CD8-positive, alpha-beta memory T cell (primary cell): Measurements from ENCODE around the gene LTBP1. TPM values are rescaled to one million over a fixed set of nuclear protein-coding genes. Genes with fewer than 3 reads are reported as not detected.

Source experiments
- CTCF ChIA-PET: fragments of 350-600 bp; sonication (Branson Sonifier 250); formaldehyde crosslinking; loops from one replicate; lab custom pipeline; 2021; ENCODE audit warnings: antibody characterized with exemption; lab: Charles Lee
- POLR2A ChIA-PET: fragments of 350-600 bp; sonication (Branson Sonifier 250); formaldehyde crosslinking; loops from one replicate; lab custom pipeline; 2021; ENCODE audit warnings: antibody characterized with exemption; lab: Charles Lee
- DNase-seq, 5 donors: peaks; one replicate each; pipeline versions ENCODE4 v3.0.0 to v3.0.0-alpha.2; 2020 to 2022; ENCODE audit warnings: mixed read lengths in 1 of 5
- H3K27ac ChIP-seq: one replicate; pipeline ENCODE4 v1.7.0; 2013; ENCODE audit warnings: low read depth, mild to moderate bottlenecking, low read length, moderate library complexity
- H3K27me3 ChIP-seq: 2 replicates; pipeline ENCODE4 v1.7.0; 2013; ENCODE audit warnings: low read length, mild to moderate bottlenecking; ENCODE audit not compliant: insufficient read depth, poor library complexity, severe bottlenecking
- H3K36me3 ChIP-seq: 2 replicates; pipeline ENCODE4 v1.7.0; 2013; ENCODE audit warnings: mild to moderate bottlenecking, low read length, moderate library complexity; ENCODE audit not compliant: insufficient read depth
- H3K4me1 ChIP-seq: 2 replicates; pipeline ENCODE4 v1.7.0; 2013; ENCODE audit warnings: mild to moderate bottlenecking, low read length, moderate library complexity; ENCODE audit not compliant: insufficient read depth
- H3K4me3 ChIP-seq: 2 replicates; pipeline ENCODE4 v1.7.0; 2013; ENCODE audit warnings: mild to moderate bottlenecking, low read length
- H3K9me3 ChIP-seq: 2 replicates; pipeline ENCODE4 v1.7.0; 2013; ENCODE audit warnings: mild to moderate bottlenecking, low read length
- H3K27ac Mint-ChIP-seq, 8 donors: one replicate each; pipeline ENCODE4 v1.8.0; 2020 to 2021; ENCODE audit warnings: mixed read lengths in 8 of 8, mild to moderate bottlenecking in 6 of 8, inconsistent platforms in 3 of 8, moderate library complexity in 3 of 8
- H3K27me3 Mint-ChIP-seq, 2 donors: one replicate each; pipeline ENCODE4 v1.8.0; 2020 to 2021; ENCODE audit warnings: mixed read lengths in 2 of 2, mild to moderate bottlenecking in 1 of 2, moderate library complexity in 1 of 2
- H3K36me3 Mint-ChIP-seq, 3 donors: one replicate each; pipeline ENCODE4 v1.8.0; 2020 to 2021; ENCODE audit warnings: mixed read lengths in 3 of 3, inconsistent platforms in 1 of 3, mild to moderate bottlenecking in 1 of 3
- H3K4me1 Mint-ChIP-seq, 3 donors: one replicate each; pipeline ENCODE4 v1.8.0; 2020 to 2021; ENCODE audit warnings: mixed read lengths in 3 of 3, inconsistent platforms in 1 of 3, mild to moderate bottlenecking in 1 of 3
- H3K4me3 Mint-ChIP-seq, 7 donors: one replicate each; pipeline ENCODE4 v1.8.0; 2020 to 2021; ENCODE audit warnings: mixed read lengths in 7 of 7, mild to moderate bottlenecking in 6 of 7, moderate library complexity in 4 of 7, inconsistent platforms in 2 of 7
- H3K9me3 Mint-ChIP-seq, 5 donors: one replicate each; pipeline ENCODE4 v1.8.0; 2020 to 2022; ENCODE audit warnings: mixed read lengths in 5 of 5, mild to moderate bottlenecking in 3 of 5, moderate library complexity in 2 of 5, inconsistent platforms in 1 of 5
- polyA plus RNA-seq: library from polyadenylated mRNA; unstranded; fragments of 300-500 nt; fragmentation: Illumina TruSeq; gene quantifications from one replicate; pipeline ENCODE4 v1.2.3, GENCODE V29; 2021
- total RNA-seq, 2 experiments: library from RNA; stranded (reverse); gene quantifications; one replicate each; pipeline ENCODE4 v1.2.3, GENCODE V29; 2021

The LTBP1 gene
- total and polyA plus RNA-seq, 3 experiments from 2014 or later: not detected

DNA sequence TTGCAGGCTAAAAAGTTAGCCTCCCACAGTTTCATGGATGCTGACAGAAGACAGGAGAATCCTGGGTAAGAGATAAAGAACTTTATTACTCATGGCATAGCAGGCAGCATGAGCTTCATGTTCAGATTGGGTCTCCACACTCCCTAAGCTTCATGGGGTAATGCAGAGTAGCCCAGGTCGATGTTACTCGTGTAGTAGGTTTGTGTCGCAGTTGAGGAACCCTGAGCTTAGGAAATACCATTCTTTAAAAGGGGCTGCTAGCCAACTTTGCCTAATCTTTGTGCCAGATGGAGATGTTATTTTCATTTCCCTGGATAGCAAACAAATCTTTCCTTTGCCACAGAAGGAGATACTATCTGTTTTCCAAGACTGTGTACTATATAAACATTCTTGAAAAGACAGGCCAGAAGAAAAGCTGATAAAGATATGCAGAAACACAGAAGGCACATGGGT, 117.6 kb downstream of the LTBP1 start:
- peaks cover 11 to 21% of the 10 kb centered on the region in 2 donors for H3K27me3 Mint-ChIP-seq
- DNase-seq: no peak
- POLR2A ChIA-PET: no interaction called here
- no peaks in the 10 kb centered on the region for H3K9me3 ChIP-seq
- H3K36me3 ChIP-seq: no peaks in the 10 kb centered on the region
- CTCF ChIA-PET: no interaction called here
- H3K36me3 Mint-ChIP-seq: no peaks in the 10 kb centered on the region
- H3K27ac Mint-ChIP-seq: no peak overlapping the region
- H3K4me1 Mint-ChIP-seq: peaks cover 0 to 8% (median 0%) of the 10 kb centered on the region in 3 donors
- no peaks in the 10 kb centered on the region for H3K27me3 ChIP-seq
- no peak overlapping the region for H3K4me3 ChIP-seq
- no peak overlapping the region for H3K27ac ChIP-seq
- no peak overlapping the region for H3K4me3 Mint-ChIP-seq
- H3K9me3 Mint-ChIP-seq: peaks cover 0 to 2% (median 0%) of the 10 kb centered on the region in 5 donors
- no peaks in the 10 kb centered on the region for H3K4me1 ChIP-seq

DNA sequence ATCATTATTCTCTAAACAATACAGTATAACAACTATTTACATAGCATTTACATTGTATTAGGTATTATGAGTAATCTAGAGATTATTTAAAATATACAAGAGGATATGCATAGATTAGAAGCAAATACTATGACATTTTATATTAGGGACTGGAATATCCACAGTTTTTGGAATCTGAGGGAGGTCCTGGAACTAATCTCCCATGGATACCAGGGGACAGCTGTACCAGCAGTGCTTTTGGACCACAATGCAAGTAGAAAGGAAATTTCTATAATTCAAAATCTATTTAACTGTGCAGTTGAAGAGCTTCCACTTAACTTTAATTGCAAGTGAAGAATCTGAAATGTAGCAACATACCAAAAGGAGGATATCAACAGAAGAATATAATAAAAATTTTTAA, 120.8 kb downstream of the LTBP1 start:
- H3K4me1 ChIP-seq: no peaks in the 10 kb centered on the region
- no peak overlapping the region for H3K27ac ChIP-seq
- Mint-ChIP-seq H3K9me3 (peaks cover 0 to 2% (median 0%) of the 10 kb centered on the region in 5 donors), H3K4me1 (peaks cover 0 to 8% (median 0%) of the 10 kb centered on the region in 3 donors), H3K27me3 (peaks cover 9 to 30% of the 10 kb centered on the region in 2 donors), H3K36me3 (no peaks in the 10 kb centered on the region), H3K27ac (no peak overlapping the region), H3K4me3 (no peak overlapping the region)
- POLR2A ChIA-PET: no interaction called here
- CTCF ChIA-PET: no interaction called here
- no peaks in the 10 kb centered on the region for H3K36me3 ChIP-seq
- H3K9me3 ChIP-seq: no peaks in the 10 kb centered on the region
- no peaks in the 10 kb centered on the region for H3K27me3 ChIP-seq
- H3K4me3 ChIP-seq: no peak overlapping the region
- no peak for DNase-seq

- Histone ChIP-seq H3K27ac (no peak overlapping the region), H3K4me1 (no peaks in the 10 kb centered on the region)
- CTCF ChIA-PET: no interaction called here
Measured at GRCh38 chr2:33068261-33068660, 121.5 kb downstream of the LTBP1 start.

DNA sequence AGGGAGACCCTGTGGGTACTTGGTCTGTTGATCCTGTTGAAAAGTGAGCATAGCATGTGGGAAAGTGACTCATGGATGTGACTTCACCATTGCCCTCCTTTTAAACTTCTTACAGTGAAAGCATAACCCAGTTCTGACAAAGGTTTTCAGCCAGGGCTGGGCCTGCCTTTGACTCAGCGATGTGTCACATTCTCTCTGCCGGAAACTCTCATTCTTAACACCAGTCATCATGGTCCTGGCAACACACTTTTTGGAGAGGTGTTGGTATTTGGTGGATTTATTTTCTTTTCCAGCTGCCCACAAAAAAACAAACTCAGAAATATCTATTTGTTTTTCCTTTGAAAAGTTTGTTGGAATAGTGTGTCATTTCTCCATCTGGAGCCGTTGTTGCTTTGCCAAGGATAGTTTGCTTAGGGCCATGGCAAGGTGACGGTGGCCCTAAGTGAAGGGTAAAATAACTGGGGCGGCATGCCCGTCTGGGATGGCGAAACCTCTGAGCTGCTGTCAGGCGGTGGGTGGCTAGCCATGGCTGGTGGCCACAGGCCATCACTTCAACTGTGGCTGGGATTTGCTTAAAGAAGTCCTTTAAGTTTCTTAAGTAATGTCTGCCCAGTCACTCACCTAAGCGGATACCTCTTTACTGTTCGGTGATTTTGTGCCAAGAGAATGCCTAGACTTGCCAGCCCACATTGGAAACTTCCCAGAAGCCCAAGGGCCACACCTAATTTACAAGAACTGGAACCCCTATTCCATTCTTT, 123.3 kb downstream of the LTBP1 start:
- H3K4me3 ChIP-seq: no peak overlapping the region
- peaks cover 8 to 29% of the 10 kb centered on the region in 2 donors for H3K27me3 Mint-ChIP-seq
- no peaks in the 10 kb centered on the region for H3K9me3 ChIP-seq
- CTCF ChIA-PET: no interaction called here
- DNase-seq: no peak
- H3K4me1 Mint-ChIP-seq: peaks cover 0 to 8% (median 0%) of the 10 kb centered on the region in 3 donors
- no peaks in the 10 kb centered on the region for H3K36me3 ChIP-seq
- no peaks in the 10 kb centered on the region for H3K36me3 Mint-ChIP-seq
- peaks cover 0 to 2% (median 0%) of the 10 kb centered on the region in 5 donors for H3K9me3 Mint-ChIP-seq
- POLR2A ChIA-PET: no interaction called here
- H3K27me3 ChIP-seq: no peaks in the 10 kb centered on the region
- H3K27ac Mint-ChIP-seq: no peak overlapping the region
- H3K4me1 ChIP-seq: no peaks in the 10 kb centered on the region
- H3K27ac ChIP-seq: no peak overlapping the region
- H3K4me3 Mint-ChIP-seq: no peak overlapping the region

More at GRCh38 chr2:33068261-33068660, 121.5 kb downstream of the LTBP1 start:
- Mint-ChIP-seq H3K27ac (no peak overlapping the region), H3K4me3 (no peak overlapping the region), H3K36me3 (no peaks in the 10 kb centered on the region), H3K27me3 (peaks cover 8 to 29% of the 10 kb centered on the region in 2 donors), H3K4me1 (peaks cover 0 to 8% (median 0%) of the 10 kb centered on the region in 3 donors), H3K9me3 (peaks cover 0 to 2% (median 0%) of the 10 kb centered on the region in 5 donors)
- Histone ChIP-seq H3K36me3 (no peaks in the 10 kb centered on the region), H3K9me3 (no peaks in the 10 kb centered on the region), H3K27me3 (no peaks in the 10 kb centered on the region), H3K4me3 (no peak overlapping the region)
- POLR2A ChIA-PET: no interaction called here
- no peak for DNase-seq

DNA sequence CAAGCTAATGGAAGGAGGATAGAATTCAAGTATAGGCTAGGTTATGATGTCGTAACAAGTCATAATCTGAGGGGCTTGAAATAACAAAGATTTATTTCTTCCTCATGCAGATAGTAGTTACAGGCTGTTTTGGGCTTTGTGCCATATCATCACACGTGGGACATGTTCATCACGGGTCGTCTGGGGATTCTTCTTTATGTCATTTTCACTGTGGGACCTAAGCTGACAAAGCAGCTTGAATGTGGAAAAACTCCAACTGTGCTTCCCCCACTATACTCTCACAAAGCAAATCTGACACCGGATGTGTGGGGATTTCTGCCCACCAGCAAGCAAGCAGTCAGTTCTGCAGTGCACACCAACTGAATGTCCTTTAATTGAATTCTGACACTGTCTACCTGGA, 124.8 kb downstream of the LTBP1 start:
- no peaks in the 10 kb centered on the region for H3K4me1 ChIP-seq
- Mint-ChIP-seq H3K4me1 (no peaks in the 10 kb centered on the region), H3K9me3 (no peaks in the 10 kb centered on the region), H3K27ac (no peak overlapping the region), H3K36me3 (no peaks in the 10 kb centered on the region), H3K4me3 (no peak overlapping the region), H3K27me3 (peaks cover 4 to 30% of the 10 kb centered on the region in 2 donors)
- DNase-seq: no peak
- no peak overlapping the region for H3K4me3 ChIP-seq
- H3K27me3 ChIP-seq: no peaks in the 10 kb centered on the region
- POLR2A ChIA-PET: no interaction called here
- CTCF ChIA-PET: no interaction called here
- H3K9me3 ChIP-seq: no peaks in the 10 kb centered on the region
- H3K27ac ChIP-seq: no peak overlapping the region
- no peaks in the 10 kb centered on the region for H3K36me3 ChIP-seq

- Histone ChIP-seq H3K27me3 (no peaks in the 10 kb centered on the region), H3K36me3 (no peaks in the 10 kb centered on the region), H3K27ac (no peak overlapping the region), H3K4me1 (no peaks in the 10 kb centered on the region), H3K4me3 (no peak overlapping the region), H3K9me3 (no peaks in the 10 kb centered on the region)
- Mint-ChIP-seq H3K27me3 (peaks cover 2 to 30% of the 10 kb centered on the region in 2 donors), H3K9me3 (no peaks in the 10 kb centered on the region), H3K27ac (no peak overlapping the region), H3K4me1 (peaks cover 0 to 2% (median 0%) of the 10 kb centered on the region in 3 donors), H3K36me3 (no peaks in the 10 kb centered on the region), H3K4me3 (no peak overlapping the region)
- POLR2A ChIA-PET: no interaction called here
- DNase-seq: no peak
- CTCF ChIA-PET: no interaction called here
Measured at GRCh38 chr2:33072614-33073013, 125.9 kb downstream of the LTBP1 start.

DNA sequence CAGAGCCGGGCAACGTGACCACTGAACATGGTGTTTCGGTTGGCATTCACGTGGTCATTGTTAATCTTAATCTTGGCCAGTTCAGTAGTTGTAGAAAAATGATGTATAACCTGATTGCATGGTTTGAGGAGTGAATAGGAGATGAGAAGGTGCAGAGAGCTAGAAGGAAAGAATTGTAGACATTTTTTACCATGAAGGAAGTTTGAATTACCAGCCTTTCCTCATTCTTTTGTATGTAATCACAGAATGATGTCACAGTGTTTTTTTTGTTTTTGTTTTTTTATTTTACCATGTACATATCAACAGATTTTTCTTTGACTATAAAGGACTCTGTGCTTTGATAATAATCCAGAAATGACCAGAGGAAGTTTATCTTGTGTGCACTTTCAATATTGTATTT, 126.3 kb downstream of the LTBP1 start:
- Mint-ChIP-seq H3K27me3 (peaks cover 2 to 30% of the 10 kb centered on the region in 2 donors), H3K36me3 (no peaks in the 10 kb centered on the region)
- H3K4me1 ChIP-seq: no peaks in the 10 kb centered on the region

DNA sequence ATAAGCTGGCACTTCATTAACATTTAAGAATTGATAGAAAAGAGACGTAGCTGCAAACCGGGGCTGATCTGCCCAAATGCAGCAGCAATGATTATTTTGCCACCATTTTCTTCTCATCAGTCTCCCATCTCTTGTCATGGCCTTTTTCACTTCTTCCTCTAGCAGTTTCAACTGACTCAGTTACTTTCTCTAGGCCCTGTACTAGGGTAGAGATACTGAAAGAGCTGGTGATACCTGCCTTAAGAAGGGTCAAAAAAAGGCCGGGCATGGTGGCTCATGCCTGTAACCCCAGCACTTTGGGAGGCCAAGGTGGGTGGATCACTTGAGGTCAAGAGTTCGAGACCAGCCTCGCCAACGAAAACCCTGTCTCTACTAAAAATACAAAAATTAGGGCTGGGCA, 127.4 kb downstream of the LTBP1 start:
- Mint-ChIP-seq H3K9me3 (no peaks in the 10 kb centered on the region), H3K27ac (no peak overlapping the region), H3K36me3 (no peaks in the 10 kb centered on the region), H3K27me3 (peaks cover 1 to 20% of the 10 kb centered on the region in 2 donors), H3K4me1 (peaks cover 0 to 8% (median 0%) of the 10 kb centered on the region in 3 donors), H3K4me3 (no peak overlapping the region)
- no peak overlapping the region for H3K4me3 ChIP-seq
- no peak overlapping the region for H3K27ac ChIP-seq
- ChIA-PET CTCF (no interaction called here), POLR2A (no interaction called here)
- H3K27me3 ChIP-seq: no peaks in the 10 kb centered on the region
- no peak for DNase-seq
- H3K9me3 ChIP-seq: no peaks in the 10 kb centered on the region
- no peaks in the 10 kb centered on the region for H3K36me3 ChIP-seq
- H3K4me1 ChIP-seq: no peaks in the 10 kb centered on the region

More for the DNA sequence above, 126.3 kb downstream of the LTBP1 start:
- H3K4me3 ChIP-seq: no peak overlapping the region
- peaks cover 0 to 6% (median 0%) of the 10 kb centered on the region in 3 donors for H3K4me1 Mint-ChIP-seq
- no peaks in the 10 kb centered on the region for H3K9me3 ChIP-seq
- H3K27ac Mint-ChIP-seq: no peak overlapping the region
- no peak overlapping the region for H3K4me3 Mint-ChIP-seq
- ChIA-PET POLR2A (no interaction called here), CTCF (no interaction called here)
- DNase-seq: no peak
- H3K27me3 ChIP-seq: no peaks in the 10 kb centered on the region
- H3K27ac ChIP-seq: no peak overlapping the region
- no peaks in the 10 kb centered on the region for H3K9me3 Mint-ChIP-seq
- H3K36me3 ChIP-seq: no peaks in the 10 kb centered on the region
